HG02763 (cell line): ENCODE measurements around the gene CHST13.

Experiments
- ATAC-seq: cut with Tn5 transposase; IDR thresholded peaks from one replicate; pipeline ENCODE4 v1.9.1; 2021; ENCODE audit warnings: mild to moderate bottlenecking, moderate library complexity; ENCODE audit not compliant: unreplicated experiment

The CHST13 gene, protein sequence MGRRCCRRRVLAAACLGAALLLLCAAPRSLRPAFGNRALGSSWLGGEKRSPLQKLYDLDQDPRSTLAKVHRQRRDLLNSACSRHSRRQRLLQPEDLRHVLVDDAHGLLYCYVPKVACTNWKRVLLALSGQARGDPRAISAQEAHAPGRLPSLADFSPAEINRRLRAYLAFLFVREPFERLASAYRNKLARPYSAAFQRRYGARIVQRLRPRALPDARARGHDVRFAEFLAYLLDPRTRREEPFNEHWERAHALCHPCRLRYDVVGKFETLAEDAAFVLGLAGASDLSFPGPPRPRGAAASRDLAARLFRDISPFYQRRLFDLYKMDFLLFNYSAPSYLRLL

GRCh38 chr3:126523745-126524428, at the start of gene CHST13:
Gene CHST13 (plus strand): TSS chr3:126524155. CDS start chr3:126524333, 178 bp downstream.
- no peak for ATAC-seq

DNA sequence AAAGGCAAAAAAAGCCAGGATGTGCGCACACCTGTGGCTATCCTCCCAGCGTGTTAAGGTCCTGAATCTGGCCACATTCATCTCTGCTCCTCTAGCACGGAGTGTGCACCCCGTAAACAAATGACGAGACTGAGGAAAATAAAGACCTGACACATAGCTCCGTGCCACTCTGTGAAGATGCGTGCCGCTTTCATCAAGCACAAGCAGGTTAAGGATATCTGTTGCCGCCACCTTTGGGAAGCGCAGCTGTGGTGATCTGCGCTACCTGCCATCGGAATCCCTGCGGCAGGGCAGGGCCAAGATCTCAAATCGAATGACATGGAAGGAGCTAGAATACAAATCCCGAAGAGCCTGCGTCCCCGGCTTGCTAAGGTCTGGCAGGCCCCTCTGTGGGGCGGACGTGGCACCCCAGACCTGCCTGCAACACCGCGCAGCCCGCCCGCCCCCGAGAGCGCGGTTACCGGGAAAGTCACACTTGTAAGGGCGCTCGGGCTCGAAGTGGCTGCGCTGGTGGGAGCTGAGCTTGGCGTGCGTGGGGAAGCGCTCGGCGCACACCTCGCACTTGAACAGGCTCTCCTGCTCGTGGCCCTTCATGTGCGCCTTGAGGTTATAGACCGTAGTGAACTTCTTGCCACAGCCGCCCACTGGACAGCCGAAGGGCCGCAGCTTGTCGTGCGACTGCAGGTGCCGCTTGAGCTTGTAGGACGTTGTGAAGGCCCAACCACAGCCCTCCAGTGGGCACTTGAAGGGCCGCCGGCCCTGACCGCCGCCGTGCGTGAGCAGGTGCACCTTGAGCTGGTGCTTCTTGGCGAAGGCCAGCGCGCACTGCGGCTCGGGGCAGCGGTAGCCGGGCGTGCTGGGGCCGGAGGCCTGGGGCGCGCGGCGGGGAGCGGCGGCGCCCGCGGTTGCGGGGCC, 49.2 kb upstream of the CHST13 start:
- peak; percentile 7 for ATAC-seq

- ATAC-seq = peak; percentile 83
These were observed 48.4 kb upstream of the CHST13 start, which contains the start of gene ZXDC for GRCh38 chr3:126475413-126476114. Gene ZXDC (minus strand): TSS chr3:126475891. CDS start chr3:126475865, 26 bp downstream.

DNA sequence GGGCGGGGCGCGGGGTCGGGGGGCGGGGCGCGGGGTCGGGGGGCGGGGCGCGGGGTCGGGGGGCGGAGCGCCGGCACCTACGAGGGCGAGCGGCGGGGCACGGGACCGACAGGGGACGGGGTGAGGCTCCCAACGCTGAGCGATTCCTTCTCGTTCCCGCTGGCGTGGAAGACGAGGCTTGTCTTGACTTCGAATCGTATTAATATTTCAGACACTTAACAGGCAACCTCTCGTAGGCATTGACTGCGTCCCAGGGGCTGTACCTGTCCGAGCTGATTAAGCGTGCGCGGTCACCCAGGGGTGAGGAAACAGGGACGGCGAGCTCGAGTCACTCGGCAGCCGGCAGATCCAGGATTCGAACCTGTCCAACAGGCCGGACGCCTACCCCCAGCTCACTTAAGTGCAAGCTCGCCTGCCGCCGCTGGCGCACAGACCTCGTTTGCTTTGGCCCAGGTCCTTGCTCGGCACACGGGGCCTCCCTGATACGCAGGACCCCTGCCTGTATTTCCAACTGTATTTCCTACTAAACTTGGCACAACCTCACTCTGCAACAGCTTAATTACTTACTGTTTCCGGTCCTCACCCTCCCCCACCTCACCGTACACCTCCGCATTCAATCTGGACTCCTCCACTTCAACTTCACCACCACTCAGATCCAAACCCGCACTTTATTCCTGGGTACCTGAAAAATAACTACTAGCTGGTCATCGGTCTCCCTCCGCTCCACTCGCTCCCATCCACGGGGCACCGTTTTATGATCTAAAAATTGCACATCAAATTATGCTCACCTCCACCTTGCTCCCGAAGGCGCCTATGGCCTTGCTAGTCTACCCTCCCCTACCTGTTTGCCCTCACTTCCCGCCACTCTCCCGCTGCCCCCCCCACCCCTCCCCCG, 47.5 kb upstream of the CHST13 start:
- peak; percentile 17 for ATAC-seq

GRCh38 chr3:126477061-126477380, 46.9 kb upstream of the CHST13 start:
- no peak for ATAC-seq

- ATAC-seq = no peak
These were observed 45.2 kb upstream of the CHST13 start for GRCh38 chr3:126478581-126479310.

GRCh38 chr3:126479642-126480041, 44.3 kb upstream of the CHST13 start:
- no peak for ATAC-seq

- no peak for ATAC-seq
These were observed 43.7 kb upstream of the CHST13 start for GRCh38 chr3:126480206-126480605.

- no peak for ATAC-seq
These were observed 43.1 kb upstream of the CHST13 start for GRCh38 chr3:126480861-126481260.

DNA sequence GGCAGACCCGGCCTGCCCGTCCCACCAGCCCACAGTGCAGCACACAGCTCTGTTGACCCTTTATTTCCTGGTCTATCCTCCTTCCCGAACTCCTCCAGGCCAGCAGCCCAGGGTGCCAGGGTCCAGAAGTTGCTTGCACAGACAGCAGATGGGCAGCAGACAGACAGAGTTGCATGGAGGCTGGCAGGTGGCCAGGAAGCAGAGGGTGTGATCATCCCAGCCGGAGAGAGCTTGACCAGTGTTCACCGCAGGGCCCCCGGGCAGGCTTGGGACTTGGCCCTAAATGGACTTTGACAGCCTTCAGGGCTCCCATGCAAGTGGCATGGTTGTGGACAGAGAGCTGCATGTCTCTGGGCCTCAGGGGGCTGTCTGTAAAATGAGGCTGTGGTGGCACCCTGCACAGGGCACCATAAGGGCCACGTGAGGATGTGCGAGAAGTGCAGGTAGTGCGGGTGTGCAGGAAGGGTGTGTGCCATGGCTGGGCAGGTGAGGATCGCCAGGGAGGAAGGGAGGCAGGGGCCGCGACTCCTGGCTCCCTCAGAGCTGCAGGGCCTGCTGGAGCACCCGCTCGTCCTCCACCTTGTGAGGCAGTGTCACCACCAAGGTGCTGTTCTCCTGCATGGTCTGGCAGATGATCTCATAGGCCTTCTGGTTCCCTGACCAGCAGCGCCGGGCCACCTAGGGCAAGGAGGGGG, 42.0 kb upstream of the CHST13 start:
- ATAC-seq = no peak

GRCh38 chr3:126482503-126483255, 41.3 kb upstream of the CHST13 start:
- no peak for ATAC-seq

DNA sequence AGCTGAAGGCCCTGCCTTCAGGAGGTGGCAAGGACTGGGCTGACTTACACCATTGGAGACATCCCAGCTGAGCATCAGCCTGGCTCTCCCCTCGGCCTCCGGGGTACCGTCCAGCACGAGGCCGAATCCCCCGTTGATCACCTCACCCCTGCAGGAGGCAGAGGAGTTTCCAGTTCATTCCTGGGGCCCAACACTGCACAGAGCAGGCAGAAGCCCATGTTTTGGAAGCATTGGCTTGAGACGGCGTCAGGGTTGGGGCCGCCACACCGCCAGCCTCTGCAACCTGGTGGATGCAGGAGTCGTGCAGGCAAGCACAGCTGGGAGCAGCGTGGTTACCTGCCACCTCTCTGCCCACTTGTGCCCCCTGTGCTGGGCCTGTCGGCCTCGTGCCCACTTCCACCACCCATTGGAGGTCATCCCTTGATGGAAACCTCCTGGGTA, 40.6 kb upstream of the CHST13 start:
- no peak for ATAC-seq

- ATAC-seq = no peak
These were observed 39.8 kb upstream of the CHST13 start for GRCh38 chr3:126484148-126484547.

DNA sequence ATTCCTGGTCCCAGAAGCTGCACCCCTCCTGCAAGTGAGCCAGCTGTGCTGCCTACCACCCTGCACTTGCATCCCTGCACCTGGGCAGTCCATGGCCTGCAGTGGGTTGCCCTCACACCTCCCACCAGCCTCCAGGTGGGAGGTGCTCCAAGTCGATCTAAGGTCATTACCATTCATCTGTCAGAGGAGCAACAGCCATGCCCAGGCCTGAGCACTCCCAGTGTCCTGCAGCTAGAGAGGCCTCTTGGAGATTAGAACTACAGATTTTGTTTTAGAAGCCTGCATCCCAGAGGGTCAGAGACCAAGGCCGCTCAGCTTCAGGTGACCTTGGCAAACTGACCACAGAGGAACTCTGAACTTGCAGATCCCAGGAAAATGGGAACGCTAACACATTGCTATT, 39.3 kb upstream of the CHST13 start:
- ATAC-seq = no peak

DNA sequence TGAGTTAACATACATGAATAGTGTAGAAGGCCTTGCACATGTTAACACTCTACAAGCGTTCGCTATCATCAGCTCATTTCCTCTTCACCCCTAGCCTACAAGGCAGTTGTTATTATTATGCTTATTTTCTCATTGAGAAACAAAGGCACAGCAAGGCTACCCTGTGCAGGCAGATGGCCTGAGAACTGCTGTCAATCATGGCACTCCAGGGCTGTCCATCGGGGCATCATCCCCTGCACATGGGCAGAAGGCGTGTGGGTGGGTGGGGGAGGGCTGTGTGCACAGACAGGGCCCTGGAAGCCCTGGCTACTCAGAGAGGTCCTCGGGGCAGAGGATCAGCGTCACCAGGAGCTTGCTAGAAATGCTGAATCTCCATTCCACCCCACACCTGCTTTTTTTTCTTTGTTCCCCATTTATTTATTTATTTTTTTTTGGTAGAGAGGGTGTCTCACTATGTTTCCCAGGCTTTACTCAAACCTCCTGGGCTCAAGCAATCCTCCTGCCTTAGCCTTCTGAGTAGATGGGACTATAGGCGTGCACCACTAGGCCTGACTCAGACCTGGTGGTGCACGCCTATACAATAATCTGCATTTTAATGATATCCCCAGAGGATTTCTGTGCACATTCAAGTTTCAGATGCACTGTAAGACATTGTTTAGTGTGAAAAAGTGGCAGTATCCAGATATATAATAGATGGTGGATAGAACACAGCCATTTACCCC, 38.6 kb upstream of the CHST13 start:
- ATAC-seq = no peak

DNA sequence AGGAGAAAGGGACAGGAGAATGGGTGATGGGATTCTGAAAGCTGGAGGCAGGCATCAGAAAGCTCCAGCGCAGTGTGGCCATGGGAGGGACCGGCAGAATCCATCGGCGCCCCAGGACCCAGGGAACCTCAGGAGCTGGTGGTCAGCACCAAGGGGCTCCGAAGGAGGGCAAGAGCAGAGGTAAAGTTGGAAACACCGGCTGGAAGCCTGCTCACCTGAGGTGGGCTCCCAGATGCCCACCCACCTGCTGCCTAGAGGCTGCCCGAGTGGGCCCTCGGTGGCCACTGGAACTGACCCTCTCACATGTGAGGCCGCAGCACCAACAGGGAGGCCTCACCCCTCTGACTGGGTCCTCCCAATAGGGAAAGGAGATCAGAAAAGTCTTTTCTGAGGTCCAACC, 38.0 kb upstream of the CHST13 start:
- ATAC-seq = no peak

DNA sequence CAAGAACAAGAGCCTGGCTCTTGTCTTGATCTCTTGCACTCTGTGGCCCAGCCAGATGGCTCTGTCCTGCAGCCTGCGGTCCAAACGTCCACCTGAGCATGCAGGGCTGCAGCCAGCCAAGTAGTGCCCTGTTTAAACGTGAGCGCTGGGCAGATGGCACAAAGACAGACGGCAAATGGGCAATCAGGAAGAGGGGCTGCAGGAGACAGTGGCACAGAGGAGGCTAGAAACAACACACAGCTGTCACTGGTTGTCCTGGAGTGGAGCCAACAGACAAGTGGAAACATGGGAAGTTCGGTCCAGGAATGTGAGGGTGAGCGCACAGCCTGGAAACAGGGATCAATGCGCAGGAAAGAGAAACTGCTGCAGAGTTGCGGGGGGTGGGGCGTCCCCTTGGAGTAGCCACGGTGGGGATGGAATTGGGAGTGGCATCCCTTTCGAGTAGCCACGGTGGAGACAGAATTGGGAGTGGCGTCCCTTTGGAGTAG, 37.6 kb upstream of the CHST13 start:
- no peak for ATAC-seq
